ENCODE measurements around the gene MUC5AC.
"Not testable (repeated sequence)": the region's sequence is repeated elsewhere in the genome, so short reads cannot be mapped to it uniquely, and the experiment has no call there.

Gene MUC5AC

GRCh38 chr11:1177020-1177770, 19.4 kb downstream of the MUC5AC start:
- no peak for DNase-seq (ENCODE audit: low read depth)

- DNase-seq (ENCODE audit: low read depth), result no peak
These were observed 20.0 kb downstream of the MUC5AC start for GRCh38 chr11:1177771-1178090.

GRCh38 chr11:1178201-1178885, 20.6 kb downstream of the MUC5AC start:
- no peak for DNase-seq (ENCODE audit: low read depth)

- no peak for DNase-seq (ENCODE audit: low read depth)
These were observed 21.2 kb downstream of the MUC5AC start for GRCh38 chr11:1178906-1179305.

GRCh38 chr11:1179641-1180040, 21.9 kb downstream of the MUC5AC start:
- no peak for DNase-seq (ENCODE audit: low read depth)

- DNase-seq (ENCODE audit: low read depth), result no peak
These were observed 22.4 kb downstream of the MUC5AC start for GRCh38 chr11:1180171-1180570.

GRCh38 chr11:1180947-1181391, 23.2 kb downstream of the MUC5AC start:
- DNase-seq (ENCODE audit: low read depth), result no peak

GRCh38 chr11:1181420-1181819, 23.7 kb downstream of the MUC5AC start:
- no peak for DNase-seq (ENCODE audit: low read depth)

GRCh38 chr11:1181853-1182535, 24.2 kb downstream of the MUC5AC start:
- no peak for DNase-seq (ENCODE audit: low read depth)

- DNase-seq (ENCODE audit: low read depth), result not testable (repeated sequence)
These were observed 26.4 kb downstream of the MUC5AC start for GRCh38 chr11:1184139-1184538.

- not testable (repeated sequence) for DNase-seq (ENCODE audit: low read depth)
These were observed 30.8 kb downstream of the MUC5AC start for GRCh38 chr11:1188451-1189130.

GRCh38 chr11:1189816-1190215, 32.1 kb downstream of the MUC5AC start:
- DNase-seq (ENCODE audit: low read depth), result not testable (repeated sequence)

- DNase-seq (ENCODE audit: low read depth), result not testable (repeated sequence)
These were observed 34.2 kb downstream of the MUC5AC start for GRCh38 chr11:1191786-1192470.

- no peak for DNase-seq (ENCODE audit: low read depth)
These were observed 35.1 kb downstream of the MUC5AC start for GRCh38 chr11:1192741-1193325.

GRCh38 chr11:1193326-1194230, 35.8 kb downstream of the MUC5AC start:
- DNase-seq (ENCODE audit: low read depth), result no peak

- DNase-seq (ENCODE audit: low read depth), result no peak
These were observed 36.7 kb downstream of the MUC5AC start for GRCh38 chr11:1194231-1194976.

- DNase-seq (ENCODE audit: low read depth), result no peak
These were observed 37.4 kb downstream of the MUC5AC start for GRCh38 chr11:1194977-1195681.

- no peak for DNase-seq (ENCODE audit: low read depth)
These were observed 38.1 kb downstream of the MUC5AC start for GRCh38 chr11:1195682-1196515.

Data from stimulated activated CD8-positive, alpha-beta memory T cell treated with anti-CD3 and anti-CD28 coated beads, Interleukin-15, amount 100 ng/mL, for 1 hour (primary cell).